Stimulated activated naive CD8-positive, alpha-beta T cell treated with anti-CD3 and anti-CD28 coated beads, Interleukin-15, Interleukin-2, amounts not matched to agents 100 ng/mL and 50 ng/mL, for 24 hours (primary cell): ENCODE data around the gene RSBN1.

Source experiments
- H3K27ac Mint-ChIP-seq: one replicate; pipeline ENCODE4 v1.8.0; 2021; ENCODE audit warnings: mild to moderate bottlenecking, mixed read lengths
- H3K27me3 Mint-ChIP-seq: one replicate; pipeline ENCODE4 v1.8.0; 2021; ENCODE audit warnings: mixed read lengths
- H3K36me3 Mint-ChIP-seq: one replicate; pipeline ENCODE4 v1.8.0; 2021; ENCODE audit warnings: low read depth, mixed read lengths
- H3K4me1 Mint-ChIP-seq: one replicate; pipeline ENCODE4 v1.8.0; 2021; ENCODE audit warnings: low read depth, mixed read lengths
- H3K4me3 Mint-ChIP-seq: one replicate; pipeline ENCODE4 v1.8.0; 2021; ENCODE audit warnings: mild to moderate bottlenecking, mixed read lengths
- H3K9me3 Mint-ChIP-seq: one replicate; pipeline ENCODE4 v1.8.0; 2021; ENCODE audit warnings: mixed read lengths

RSBN1 gene

GRCh38 chr1:113802367-113803007 is 9.8 kb downstream of the RSBN1 start:
- no peaks in the 10 kb centered on the region for H3K9me3 Mint-ChIP-seq

GRCh38 chr1:113800487-113800886 is 11.8 kb downstream of the RSBN1 start:
- peaks cover 21% of the 10 kb centered on the region for H3K36me3 Mint-ChIP-seq
- peaks cover 78% of the 10 kb centered on the region for H3K4me1 Mint-ChIP-seq
- no peak overlapping the region for H3K4me3 Mint-ChIP-seq
- H3K27me3 Mint-ChIP-seq: no peaks in the 10 kb centered on the region
- no peak overlapping the region for H3K27ac Mint-ChIP-seq
- no peaks in the 10 kb centered on the region for H3K9me3 Mint-ChIP-seq

More at GRCh38 chr1:113802367-113803007, 9.8 kb downstream of the RSBN1 start:
- Mint-ChIP-seq H3K27ac (no peak overlapping the region), H3K27me3 (no peaks in the 10 kb centered on the region), H3K4me1 (peaks cover 86% of the 10 kb centered on the region), H3K4me3 (no peak overlapping the region), H3K36me3 (peaks cover 20% of the 10 kb centered on the region)

- peaks cover 69% of the 10 kb centered on the region for H3K4me1 Mint-ChIP-seq
- H3K4me3 Mint-ChIP-seq: no peak overlapping the region
- no peaks in the 10 kb centered on the region for H3K27me3 Mint-ChIP-seq
- H3K27ac Mint-ChIP-seq: no peak overlapping the region
- H3K36me3 Mint-ChIP-seq: peaks cover 38% of the 10 kb centered on the region
- no peaks in the 10 kb centered on the region for H3K9me3 Mint-ChIP-seq
Measured at GRCh38 chr1:113797472-113797871, 14.8 kb downstream of the RSBN1 start.

GRCh38 chr1:113793878-113794834 is 18.1 kb downstream of the RSBN1 start:
- Mint-ChIP-seq H3K27me3 (no peaks in the 10 kb centered on the region), H3K27ac (no peak overlapping the region), H3K9me3 (no peaks in the 10 kb centered on the region), H3K4me3 (no peak overlapping the region), H3K4me1 (peaks cover 61% of the 10 kb centered on the region), H3K36me3 (peaks cover 51% of the 10 kb centered on the region)

- H3K4me1 Mint-ChIP-seq: peaks cover 58% of the 10 kb centered on the region
- no peaks in the 10 kb centered on the region for H3K27me3 Mint-ChIP-seq
- H3K36me3 Mint-ChIP-seq: peaks cover 51% of the 10 kb centered on the region
- H3K9me3 Mint-ChIP-seq: no peaks in the 10 kb centered on the region
- no peak overlapping the region for H3K27ac Mint-ChIP-seq
- no peak overlapping the region for H3K4me3 Mint-ChIP-seq
Measured at GRCh38 chr1:113792986-113793385, 19.3 kb downstream of the RSBN1 start.

- H3K9me3 Mint-ChIP-seq: no peaks in the 10 kb centered on the region
- peaks cover 58% of the 10 kb centered on the region for H3K4me1 Mint-ChIP-seq
- no peak overlapping the region for H3K4me3 Mint-ChIP-seq
- peak overlapping the region; percentile 90 for H3K27ac Mint-ChIP-seq
- peaks cover 45% of the 10 kb centered on the region for H3K36me3 Mint-ChIP-seq
- no peaks in the 10 kb centered on the region for H3K27me3 Mint-ChIP-seq
Measured at GRCh38 chr1:113792471-113792870, 19.8 kb downstream of the RSBN1 start.

GRCh38 chr1:113788802-113789201 is 23.5 kb downstream of the RSBN1 start:
- Mint-ChIP-seq H3K4me1 (peaks cover 63% of the 10 kb centered on the region), H3K36me3 (peaks cover 27% of the 10 kb centered on the region), H3K9me3 (no peaks in the 10 kb centered on the region), H3K4me3 (no peak overlapping the region), H3K27me3 (no peaks in the 10 kb centered on the region), H3K27ac (no peak overlapping the region)

- Mint-ChIP-seq H3K4me3 (no peak overlapping the region), H3K36me3 (peaks cover 21% of the 10 kb centered on the region), H3K9me3 (no peaks in the 10 kb centered on the region), H3K27me3 (no peaks in the 10 kb centered on the region), H3K27ac (peak overlapping the region; percentile 22), H3K4me1 (peaks cover 54% of the 10 kb centered on the region)
Measured at GRCh38 chr1:113787663-113788062, 24.6 kb downstream of the RSBN1 start.

- H3K9me3 Mint-ChIP-seq: no peaks in the 10 kb centered on the region
- no peak overlapping the region for H3K4me3 Mint-ChIP-seq
- peaks cover 21% of the 10 kb centered on the region for H3K36me3 Mint-ChIP-seq
- H3K27ac Mint-ChIP-seq: no peak overlapping the region
- no peaks in the 10 kb centered on the region for H3K27me3 Mint-ChIP-seq
- H3K4me1 Mint-ChIP-seq: peaks cover 41% of the 10 kb centered on the region
Measured at GRCh38 chr1:113786069-113786468, 26.2 kb downstream of the RSBN1 start.

- peak overlapping the region; percentile 86 for H3K27ac Mint-ChIP-seq
- peaks cover 8% of the 10 kb centered on the region for H3K36me3 Mint-ChIP-seq
- H3K9me3 Mint-ChIP-seq: no peaks in the 10 kb centered on the region
- H3K4me3 Mint-ChIP-seq: peak overlapping the region; percentile 56
- peaks cover 32% of the 10 kb centered on the region for H3K4me1 Mint-ChIP-seq
- H3K27me3 Mint-ChIP-seq: no peaks in the 10 kb centered on the region
Measured at GRCh38 chr1:113784104-113784779, 28.0 kb downstream of the RSBN1 start.

GRCh38 chr1:113783254-113784103 is 28.8 kb downstream of the RSBN1 start:
- peaks cover 3% of the 10 kb centered on the region for H3K9me3 Mint-ChIP-seq
- H3K4me3 Mint-ChIP-seq: peak overlapping the region; percentile 56
- no peaks in the 10 kb centered on the region for H3K27me3 Mint-ChIP-seq
- H3K4me1 Mint-ChIP-seq: peaks cover 33% of the 10 kb centered on the region
- H3K27ac Mint-ChIP-seq: peak overlapping the region; percentile 86
- peaks cover 11% of the 10 kb centered on the region for H3K36me3 Mint-ChIP-seq

GRCh38 chr1:113782406-113782805 is 29.9 kb downstream of the RSBN1 start:
- Mint-ChIP-seq H3K27ac (no peak overlapping the region), H3K27me3 (no peaks in the 10 kb centered on the region), H3K36me3 (peaks cover 12% of the 10 kb centered on the region), H3K9me3 (peaks cover 4% of the 10 kb centered on the region), H3K4me3 (no peak overlapping the region), H3K4me1 (peaks cover 23% of the 10 kb centered on the region)

GRCh38 chr1:113780374-113781146 is 31.7 kb downstream of the RSBN1 start:
- Mint-ChIP-seq H3K27ac (no peak overlapping the region), H3K4me1 (peaks cover 7% of the 10 kb centered on the region), H3K4me3 (no peak overlapping the region), H3K36me3 (peaks cover 19% of the 10 kb centered on the region), H3K9me3 (peaks cover 4% of the 10 kb centered on the region), H3K27me3 (no peaks in the 10 kb centered on the region)

- Mint-ChIP-seq H3K27me3 (no peaks in the 10 kb centered on the region), H3K27ac (no peak overlapping the region), H3K4me1 (peaks cover 5% of the 10 kb centered on the region), H3K4me3 (no peak overlapping the region), H3K9me3 (peaks cover 4% of the 10 kb centered on the region), H3K36me3 (peaks cover 19% of the 10 kb centered on the region)
Measured at GRCh38 chr1:113779542-113779941, 32.7 kb downstream of the RSBN1 start.
